ENCODE measurements around the gene RGS19.

DNA sequence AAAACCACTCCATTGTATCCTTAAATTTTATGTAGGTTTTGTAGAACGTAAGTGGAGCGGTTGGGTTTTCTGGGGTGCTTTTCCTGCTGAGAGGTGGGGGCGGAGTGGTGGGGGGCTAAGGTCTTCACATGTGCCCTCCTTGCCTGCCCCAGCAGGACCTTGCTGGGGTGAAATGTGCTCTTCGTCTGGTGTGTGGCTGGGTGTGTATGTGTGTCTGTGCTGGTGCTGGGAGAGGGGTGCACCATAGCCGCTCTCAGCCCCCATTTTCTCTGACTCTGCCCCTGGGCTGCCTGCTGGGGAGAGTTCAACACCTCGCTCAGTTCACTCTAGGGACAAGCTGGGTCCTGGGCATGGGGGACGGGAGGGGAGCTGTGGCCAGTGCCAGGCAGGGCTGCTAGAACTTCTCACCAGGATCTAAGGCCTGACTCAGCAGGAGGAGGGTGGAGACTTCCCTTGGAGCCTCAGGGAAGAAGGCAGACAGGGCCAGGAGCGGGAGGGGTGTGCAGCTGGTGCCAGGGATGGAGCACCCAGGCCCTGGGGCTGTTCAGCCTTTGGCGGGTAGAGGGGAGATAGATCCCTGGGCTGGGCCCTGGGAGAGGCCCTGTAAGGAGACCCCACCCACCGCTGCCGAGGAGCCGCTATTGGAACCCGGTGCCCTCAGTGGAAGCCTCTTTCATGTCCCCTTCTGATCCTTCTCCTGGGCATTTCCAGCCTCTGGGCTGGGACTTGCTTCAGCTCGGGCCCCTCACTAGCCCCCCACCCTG, 34.7 kb downstream of the RGS19 start:
- TF ChIP-seq CTCF (IDR thresholded peaks at IDR 0.05) (no peak), SIN3A (IDR thresholded peaks at IDR 0.05; ENCODE audit: borderline replicate concordance, insufficient read depth, low read depth, low read length) (no peak)

Measured in Panc1 (cell line).